ENCODE data around the gene DIS3L2. TPM values are rescaled to one million over a fixed set of nuclear protein-coding genes. Genes with fewer than 3 reads are reported as not detected.

DIS3L2 gene
- total RNA-seq, 1 experiment from 2014 or later = 32.6 TPM

DNA sequence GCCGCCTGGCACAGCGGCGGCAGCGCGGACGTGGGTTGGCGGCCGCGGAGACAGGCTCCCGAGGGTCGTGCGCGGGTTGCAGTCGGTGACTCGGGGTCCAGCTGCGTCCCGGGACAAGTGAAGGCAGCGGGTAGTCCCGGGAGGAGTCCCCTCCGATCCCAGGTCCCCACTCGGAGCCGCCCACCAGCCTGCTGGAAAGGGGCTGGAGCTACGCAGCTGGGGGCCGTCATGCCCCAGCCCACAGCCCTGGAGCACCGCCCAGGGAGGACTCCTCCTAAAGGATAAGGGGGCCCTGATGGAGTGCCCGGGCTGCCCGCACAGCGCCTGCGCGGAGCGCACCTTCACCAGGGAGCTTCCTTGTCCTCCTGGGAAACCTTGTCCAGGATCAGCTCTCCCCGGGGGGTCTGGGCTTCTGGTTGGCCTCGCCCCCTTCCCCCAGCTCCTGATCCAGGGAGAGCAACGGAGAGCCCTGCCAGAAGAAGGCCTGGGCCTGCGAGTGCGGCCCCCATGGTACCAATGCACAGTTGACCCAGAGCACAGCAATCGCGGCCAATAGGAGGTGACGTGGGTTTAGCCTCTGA lies 391.1 kb downstream of the DIS3L2 start:
- no peaks in the 10 kb centered on the region for H3K9me3 Mint-ChIP-seq (ENCODE audit: unreplicated experiment)
- no peak overlapping the region for H3K27ac Mint-ChIP-seq (ENCODE audit: low read depth, unreplicated experiment)
- ChIA-PET CTCF (interaction anchor here (0.7 to 0.9 kb wide), 2 partner anchors 14 to 450 kb away, joined by 3 read pairs; no protein-coding TSS in a partner anchor), POLR2A (no interaction called here)
- TF ChIP-seq, protein P1, sequence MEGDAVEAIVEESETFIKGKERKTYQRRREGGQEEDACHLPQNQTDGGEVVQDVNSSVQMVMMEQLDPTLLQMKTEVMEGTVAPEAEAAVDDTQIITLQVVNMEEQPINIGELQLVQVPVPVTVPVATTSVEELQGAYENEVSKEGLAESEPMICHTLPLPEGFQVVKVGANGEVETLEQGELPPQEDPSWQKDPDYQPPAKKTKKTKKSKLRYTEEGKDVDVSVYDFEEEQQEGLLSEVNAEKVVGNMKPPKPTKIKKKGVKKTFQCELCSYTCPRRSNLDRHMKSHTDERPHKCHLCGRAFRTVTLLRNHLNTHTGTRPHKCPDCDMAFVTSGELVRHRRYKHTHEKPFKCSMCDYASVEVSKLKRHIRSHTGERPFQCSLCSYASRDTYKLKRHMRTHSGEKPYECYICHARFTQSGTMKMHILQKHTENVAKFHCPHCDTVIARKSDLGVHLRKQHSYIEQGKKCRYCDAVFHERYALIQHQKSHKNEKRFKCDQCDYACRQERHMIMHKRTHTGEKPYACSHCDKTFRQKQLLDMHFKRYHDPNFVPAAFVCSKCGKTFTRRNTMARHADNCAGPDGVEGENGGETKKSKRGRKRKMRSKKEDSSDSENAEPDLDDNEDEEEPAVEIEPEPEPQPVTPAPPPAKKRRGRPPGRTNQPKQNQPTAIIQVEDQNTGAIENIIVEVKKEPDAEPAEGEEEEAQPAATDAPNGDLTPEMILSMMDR (IDR thresholded peaks at IDR 0.05; ENCODE audit: unreplicated experiment) = no peak
- intact Hi-C loops (cut with micrococcal nuclease) = no loop called here
- H3K4me3 Mint-ChIP-seq (ENCODE audit: unreplicated experiment) = no peak overlapping the region
- H3K4me1 Mint-ChIP-seq (ENCODE audit: insufficient read depth, unreplicated experiment) = no peaks in the 10 kb centered on the region
- peaks cover 11% of the 10 kb centered on the region for H3K27me3 Mint-ChIP-seq (ENCODE audit: insufficient read depth, unreplicated experiment)
- BruUV-seq (replicated peaks) = no TSS peak
- DNase-seq (ENCODE audit: unreplicated experiment) = no peak
- no peaks in the 10 kb centered on the region for H3K36me3 Mint-ChIP-seq (ENCODE audit: insufficient read depth, unreplicated experiment)

GRCh38 chr2:232353096-232353495 lies 391.6 kb downstream of the DIS3L2 start:
- Mint-ChIP-seq H3K4me1 (ENCODE audit: insufficient read depth, unreplicated experiment) (no peaks in the 10 kb centered on the region), H3K27ac (ENCODE audit: low read depth, unreplicated experiment) (no peak overlapping the region), H3K27me3 (ENCODE audit: insufficient read depth, unreplicated experiment) (peaks cover 16% of the 10 kb centered on the region), H3K36me3 (ENCODE audit: insufficient read depth, unreplicated experiment) (no peaks in the 10 kb centered on the region), H3K9me3 (ENCODE audit: unreplicated experiment) (no peaks in the 10 kb centered on the region), H3K4me3 (ENCODE audit: unreplicated experiment) (no peak overlapping the region)
- ChIA-PET CTCF (interaction anchor here (0.7 kb wide), 1 partner anchor 450 kb away, joined by 3 read pairs; no protein-coding TSS in a partner anchor), POLR2A (no interaction called here)
- TF ChIP-seq, protein P1 (IDR thresholded peaks at IDR 0.05; ENCODE audit: unreplicated experiment) = no peak
- BruUV-seq (replicated peaks) = no TSS peak
- intact Hi-C loops (cut with micrococcal nuclease) = no loop called here
- no peak for DNase-seq (ENCODE audit: unreplicated experiment)

DNA sequence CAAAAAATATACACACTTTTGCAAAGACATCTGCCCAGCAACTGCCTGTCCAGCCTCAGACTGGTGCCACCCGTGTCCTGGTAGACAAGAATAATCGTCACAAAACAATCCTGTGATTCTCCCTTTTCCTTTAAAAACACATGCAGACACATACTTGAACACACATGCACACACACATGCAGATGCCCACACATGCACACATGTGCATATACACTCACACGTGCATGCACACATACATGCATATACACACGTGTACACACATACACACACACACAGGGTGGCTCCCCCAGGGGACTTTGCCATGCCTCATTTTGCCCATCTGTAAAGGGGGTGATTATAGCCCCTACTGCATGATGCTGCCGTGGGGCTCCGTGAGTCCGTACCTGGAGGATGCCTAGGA lies 392.1 kb downstream of the DIS3L2 start:
- Mint-ChIP-seq H3K9me3 (ENCODE audit: unreplicated experiment) (no peaks in the 10 kb centered on the region), H3K27ac (ENCODE audit: low read depth, unreplicated experiment) (no peak overlapping the region), H3K36me3 (ENCODE audit: insufficient read depth, unreplicated experiment) (no peaks in the 10 kb centered on the region), H3K4me3 (ENCODE audit: unreplicated experiment) (no peak overlapping the region), H3K27me3 (ENCODE audit: insufficient read depth, unreplicated experiment) (peaks cover 21% of the 10 kb centered on the region), H3K4me1 (ENCODE audit: insufficient read depth, unreplicated experiment) (no peaks in the 10 kb centered on the region)
- no peak for DNase-seq (ENCODE audit: unreplicated experiment)
- intact Hi-C loops (cut with micrococcal nuclease) = no loop called here
- BruUV-seq (replicated peaks) = no TSS peak
- TF ChIP-seq, protein P1 (IDR thresholded peaks at IDR 0.05; ENCODE audit: unreplicated experiment) = no peak
- ChIA-PET POLR2A (no interaction called here), CTCF (no interaction called here)

- no peak overlapping the region for H3K4me3 Mint-ChIP-seq (ENCODE audit: unreplicated experiment)
- intact Hi-C loops (cut with micrococcal nuclease) = no loop called here
- POLR2A ChIA-PET = no interaction called here
- no TSS peak for BruUV-seq (replicated peaks)
- TF ChIP-seq, protein P1 (IDR thresholded peaks at IDR 0.05; ENCODE audit: unreplicated experiment) = no peak
- H3K9me3 Mint-ChIP-seq (ENCODE audit: unreplicated experiment) = no peaks in the 10 kb centered on the region
- CTCF ChIA-PET = no interaction called here
- no peak overlapping the region for H3K27ac Mint-ChIP-seq (ENCODE audit: low read depth, unreplicated experiment)
- H3K27me3 Mint-ChIP-seq (ENCODE audit: insufficient read depth, unreplicated experiment) = peaks cover 21% of the 10 kb centered on the region
- H3K4me1 Mint-ChIP-seq (ENCODE audit: insufficient read depth, unreplicated experiment) = no peaks in the 10 kb centered on the region
- no peaks in the 10 kb centered on the region for H3K36me3 Mint-ChIP-seq (ENCODE audit: insufficient read depth, unreplicated experiment)
- DNase-seq (ENCODE audit: unreplicated experiment) = no peak
These were observed 392.6 kb downstream of the DIS3L2 start for GRCh38 chr2:232354069-232354468.
